GM21367 (cell line): ENCODE results near the gene NDUFB8.

Source experiments
- ATAC-seq: cut with Tn5 transposase; IDR thresholded peaks from one replicate; pipeline ENCODE4 v1.9.1; 2021; ENCODE audit not compliant: unreplicated experiment

Gene NDUFB8

GRCh38 chr10:100537475-100537874 lies 7.8 kb upstream of the NDUFB8 start:
- ATAC-seq = no peak

GRCh38 chr10:100535715-100536353 lies 6.2 kb upstream of the NDUFB8 start, which contains the start of gene HIF1AN:
Gene HIF1AN (plus strand): TSS chr10:100535943. CDS start chr10:100535959, 16 bp downstream.
- ATAC-seq = peak; percentile 92

- peak; percentile 10 for ATAC-seq
These were observed 5.7 kb upstream of the NDUFB8 start for GRCh38 chr10:100535338-100535714.

GRCh38 chr10:100534726-100535125 lies 5.1 kb upstream of the NDUFB8 start:
- no peak for ATAC-seq

DNA sequence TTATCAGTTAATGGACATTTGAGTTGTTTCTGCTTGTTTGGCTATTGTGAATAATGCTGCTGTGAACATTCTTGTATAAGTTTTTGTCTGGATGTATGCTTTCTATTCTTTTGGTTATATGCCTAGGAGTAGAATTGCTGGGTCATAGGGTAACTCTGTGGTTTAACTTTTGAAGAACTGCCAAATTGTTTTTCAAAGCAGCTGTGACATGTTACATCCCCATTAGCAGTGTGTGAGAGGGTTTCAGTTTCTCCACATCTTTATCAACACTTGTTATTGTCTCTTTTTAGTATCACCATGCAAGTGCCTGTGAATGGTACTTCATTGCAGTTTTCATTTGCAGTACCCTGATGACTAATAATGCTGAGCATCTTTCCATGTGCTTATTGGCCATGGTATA lies 2.1 kb upstream of the NDUFB8 start:
- ATAC-seq = no peak

GRCh38 chr10:100528921-100529474 lies 673 bp downstream of the NDUFB8 start:
- ATAC-seq = no peak

GRCh38 chr10:100528123-100528886 lies 1.4 kb downstream of the NDUFB8 start:
- ATAC-seq = no peak

DNA sequence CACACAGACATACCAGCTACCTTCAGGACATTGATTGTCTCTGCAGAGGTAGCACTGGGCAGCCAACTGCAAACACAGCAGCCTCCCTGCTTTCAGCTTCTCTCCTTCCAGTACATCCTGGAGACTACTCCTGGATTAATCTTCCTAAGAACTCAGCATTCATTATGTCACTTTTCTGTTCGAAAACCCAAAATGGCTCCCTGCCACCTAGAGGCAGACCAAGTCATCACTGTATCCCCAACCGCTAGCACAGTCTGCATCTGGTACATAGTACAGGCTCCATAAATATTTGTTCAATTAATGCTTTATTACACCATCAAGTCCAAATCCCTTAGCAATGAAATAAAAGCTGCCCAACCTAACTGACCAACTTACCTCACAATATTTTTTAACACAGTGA lies 5.0 kb downstream of the NDUFB8 start:
- no peak for ATAC-seq

DNA sequence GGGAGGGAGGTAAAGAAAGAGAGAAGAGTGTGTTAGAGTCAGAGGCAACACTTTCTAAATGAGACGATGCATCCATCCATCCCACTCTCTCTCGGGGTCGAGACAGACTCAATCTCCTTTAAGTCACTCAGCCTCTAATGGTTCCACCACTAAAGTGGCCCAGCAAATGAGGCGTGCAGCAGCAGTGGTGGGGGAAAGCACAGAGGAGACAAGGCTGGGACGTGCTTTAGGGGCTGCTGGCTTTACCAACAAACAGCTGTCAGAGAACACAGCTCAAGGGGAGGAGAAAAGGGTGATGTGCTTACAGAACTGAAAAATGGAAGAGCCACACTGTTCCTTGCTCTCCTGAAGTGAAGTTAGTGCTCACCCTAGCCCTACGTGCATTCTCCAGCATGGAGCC lies 5.5 kb downstream of the NDUFB8 start:
- no peak for ATAC-seq

- ATAC-seq = no peak
These were observed 6.7 kb downstream of the NDUFB8 start for GRCh38 chr10:100522945-100523344.

DNA sequence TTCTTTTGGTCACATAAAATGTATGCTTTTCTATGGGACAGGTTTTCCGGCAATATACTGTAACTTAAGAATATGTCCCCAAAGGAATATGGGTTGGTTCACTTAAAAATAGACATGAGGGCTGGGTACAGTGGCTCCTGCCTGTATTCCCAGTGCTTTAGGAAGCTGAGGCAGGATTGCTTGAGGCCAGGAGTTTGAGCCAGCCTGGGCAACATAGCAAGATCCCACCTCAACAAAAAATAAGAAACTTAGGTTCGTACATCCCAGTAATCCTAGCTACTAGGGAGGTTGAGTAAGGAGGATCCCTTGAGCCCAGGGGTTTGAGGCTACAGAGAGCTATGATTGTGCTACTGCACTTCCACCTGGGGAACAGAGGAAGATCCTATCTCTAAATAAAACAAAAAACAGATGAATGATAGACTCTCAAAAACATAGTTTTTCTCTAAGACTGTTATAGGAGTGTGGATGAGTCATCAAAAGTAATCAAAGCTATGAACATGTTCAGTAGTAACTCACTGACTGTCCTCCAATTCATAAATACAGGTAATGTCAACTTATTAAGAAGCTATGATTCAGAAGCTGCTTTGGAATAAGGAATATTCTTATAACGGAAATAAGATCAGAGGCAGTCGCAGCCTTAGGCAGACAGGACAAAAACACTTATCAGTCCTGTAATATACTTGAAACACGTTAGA lies 7.4 kb downstream of the NDUFB8 start:
- ATAC-seq = no peak

DNA sequence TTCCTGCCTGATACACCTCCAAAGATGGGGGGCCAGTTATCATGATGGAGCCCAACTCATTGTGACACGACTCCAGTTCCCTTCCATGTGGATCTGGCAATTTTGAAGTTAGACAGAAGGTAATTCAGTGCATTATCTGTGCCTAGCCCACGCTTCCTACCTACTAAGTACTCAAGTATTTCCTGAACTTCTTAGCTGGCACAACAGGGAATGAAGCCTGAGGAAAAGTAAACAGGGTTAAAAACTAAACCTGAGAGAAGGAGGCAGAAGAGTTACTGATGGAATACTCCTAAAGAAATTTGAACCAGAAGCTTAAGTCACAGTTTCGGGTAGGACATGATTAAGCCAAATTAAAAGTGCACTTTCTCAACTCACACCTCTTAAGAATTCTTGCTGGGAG lies 8.9 kb downstream of the NDUFB8 start:
- no peak for ATAC-seq

- no peak for ATAC-seq
These were observed 10.2 kb downstream of the NDUFB8 start, which contains the start of gene SEC31B for GRCh38 chr10:100519311-100520051. Gene SEC31B (minus strand): TSS chr10:100519861. CDS start chr10:100516952, 2,909 bp downstream.

DNA sequence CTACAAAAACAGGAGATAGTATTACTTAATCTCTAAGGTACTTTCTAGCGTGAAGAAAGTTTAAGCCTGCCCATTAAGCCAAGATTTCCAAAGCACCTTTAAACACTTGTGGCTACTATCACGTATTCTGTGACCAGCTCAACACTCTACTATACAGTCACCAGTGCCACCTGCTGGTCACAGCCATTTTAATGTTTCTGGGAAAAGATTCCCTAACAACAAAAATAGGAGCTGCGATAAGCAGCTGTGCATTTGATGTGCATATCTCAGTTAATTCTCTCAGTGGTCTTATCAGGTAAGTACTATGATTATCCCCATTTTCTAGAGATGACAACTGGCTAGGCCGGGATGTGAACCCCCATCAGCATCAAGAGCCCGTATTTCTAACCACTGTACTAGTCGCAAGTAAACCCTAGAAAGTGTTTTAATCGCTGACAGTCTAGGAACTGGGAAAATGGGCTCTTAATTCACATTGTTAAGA lies 10.9 kb downstream of the NDUFB8 start:
- ATAC-seq = no peak

GRCh38 chr10:100516847-100517246 lies 12.8 kb downstream of the NDUFB8 start:
- ATAC-seq = no peak

GRCh38 chr10:100515612-100516011 lies 14.1 kb downstream of the NDUFB8 start:
- no peak for ATAC-seq

- no peak for ATAC-seq
These were observed 18.9 kb downstream of the NDUFB8 start for GRCh38 chr10:100510533-100511308.

GRCh38 chr10:100509241-100509840 lies 20.3 kb downstream of the NDUFB8 start:
- ATAC-seq = no peak

- ATAC-seq = no peak
These were observed 20.9 kb downstream of the NDUFB8 start for GRCh38 chr10:100508691-100509150.
